Muscle layer of colon (tissue), 2 donors: ENCODE data around the gene WDR64.
"Not testable (repeated sequence)": the region's sequence is repeated elsewhere in the genome, so short reads cannot be mapped to it uniquely, and the experiment has no call there.

Experiments
- H3K27ac ChIP-seq: one replicate; pipeline ENCODE4 v1.7.0; 2013; ENCODE audit warnings: low read depth, mild to moderate bottlenecking, low read length, moderate library complexity
- H3K27me3 ChIP-seq, 2 donors: one replicate each; pipeline ENCODE4 v1.7.0; 2013; ENCODE audit warnings: low read length in 2 of 2, mild to moderate bottlenecking in 2 of 2; ENCODE audit not compliant: insufficient read depth in 2 of 2, control insufficient read depth in 1 of 2
- H3K36me3 ChIP-seq: one replicate; pipeline ENCODE4 v1.7.0; 2013; ENCODE audit warnings: mild to moderate bottlenecking, low read length; ENCODE audit not compliant: insufficient read depth
- H3K4me1 ChIP-seq: one replicate; pipeline ENCODE4 v1.7.0; 2013; ENCODE audit warnings: mild to moderate bottlenecking, low read length; ENCODE audit not compliant: insufficient read depth
- H3K4me3 ChIP-seq, 2 donors: one replicate each; pipeline ENCODE4 v1.7.0; 2013; ENCODE audit warnings: low read length in 2 of 2, low read depth in 1 of 2, mild to moderate bottlenecking in 1 of 2, moderate library complexity in 1 of 2
- H3K9ac ChIP-seq: one replicate; pipeline ENCODE4 v1.7.0; 2013; ENCODE audit warnings: low read length
- H3K9me3 ChIP-seq: one replicate; pipeline ENCODE4 v1.7.0; 2013; ENCODE audit warnings: mild to moderate bottlenecking, low read length
- donor health status: abdominal sarcoma.
- donor health status: Adenocarcinoma of cecum.

WDR64 gene

GRCh38 chr1:241672301-241672700 lies 20.2 kb downstream of the WDR64 start:
- H3K4me3 ChIP-seq: no peak overlapping the region
- H3K27me3 ChIP-seq: no peaks in the 10 kb centered on the region
- H3K36me3 ChIP-seq: no peaks in the 10 kb centered on the region
- no peaks in the 10 kb centered on the region for H3K9me3 ChIP-seq
- no peak overlapping the region for H3K9ac ChIP-seq
- no peak overlapping the region for H3K27ac ChIP-seq
- H3K4me1 ChIP-seq: no peaks in the 10 kb centered on the region

GRCh38 chr1:241674805-241675384 lies 22.8 kb downstream of the WDR64 start:
- no peak overlapping the region for H3K4me3 ChIP-seq

GRCh38 chr1:241675983-241676382 lies 23.9 kb downstream of the WDR64 start:
- H3K9me3 ChIP-seq: no peaks in the 10 kb centered on the region

More at GRCh38 chr1:241674805-241675384, 22.8 kb downstream of the WDR64 start:
- Histone ChIP-seq H3K36me3 (no peaks in the 10 kb centered on the region), H3K9ac (no peak overlapping the region), H3K27ac (no peak overlapping the region), H3K4me1 (peaks cover 3% of the 10 kb centered on the region), H3K27me3 (no peaks in the 10 kb centered on the region), H3K9me3 (no peaks in the 10 kb centered on the region)

GRCh38 chr1:241677201-241677600 lies 25.1 kb downstream of the WDR64 start:
- no peaks in the 10 kb centered on the region for H3K36me3 ChIP-seq
- no peak overlapping the region for H3K27ac ChIP-seq
- H3K4me3 ChIP-seq: no peak overlapping the region
- no peaks in the 10 kb centered on the region for H3K27me3 ChIP-seq
- H3K9me3 ChIP-seq: no peaks in the 10 kb centered on the region
- H3K4me1 ChIP-seq: peaks cover 3% of the 10 kb centered on the region
- H3K9ac ChIP-seq: no peak overlapping the region

More at GRCh38 chr1:241675983-241676382, 23.9 kb downstream of the WDR64 start:
- Histone ChIP-seq H3K27ac (no peak overlapping the region), H3K27me3 (no peaks in the 10 kb centered on the region), H3K36me3 (no peaks in the 10 kb centered on the region), H3K4me1 (peaks cover 3% of the 10 kb centered on the region), H3K9ac (no peak overlapping the region), H3K4me3 (no peak overlapping the region)

- H3K4me1 ChIP-seq: peaks cover 3% of the 10 kb centered on the region
- H3K4me3 ChIP-seq: no peak overlapping the region
- H3K9ac ChIP-seq: no peak overlapping the region
- no peaks in the 10 kb centered on the region for H3K36me3 ChIP-seq
- H3K27ac ChIP-seq: no peak overlapping the region
- no peaks in the 10 kb centered on the region for H3K27me3 ChIP-seq
- H3K9me3 ChIP-seq: no peaks in the 10 kb centered on the region
Measured at GRCh38 chr1:241678536-241678935, 26.5 kb downstream of the WDR64 start.

GRCh38 chr1:241679404-241679803 lies 27.3 kb downstream of the WDR64 start:
- Histone ChIP-seq H3K27me3 (no peaks in the 10 kb centered on the region), H3K4me1 (peaks cover 3% of the 10 kb centered on the region), H3K36me3 (no peaks in the 10 kb centered on the region), H3K27ac (no peak overlapping the region), H3K9ac (no peak overlapping the region), H3K4me3 (no peak overlapping the region), H3K9me3 (no peaks in the 10 kb centered on the region)

GRCh38 chr1:241679961-241680360 lies 27.9 kb downstream of the WDR64 start:
- Histone ChIP-seq H3K4me1 (peaks cover 3% of the 10 kb centered on the region), H3K27me3 (no peaks in the 10 kb centered on the region), H3K36me3 (no peaks in the 10 kb centered on the region), H3K27ac (no peak overlapping the region), H3K9me3 (no peaks in the 10 kb centered on the region), H3K9ac (no peak overlapping the region), H3K4me3 (no peak overlapping the region)

- H3K9me3 ChIP-seq, H3K4me1 ChIP-seq, H3K4me3 ChIP-seq, H3K36me3 ChIP-seq, H3K27me3 ChIP-seq, H3K9ac ChIP-seq, H3K27ac ChIP-seq: not testable (repeated sequence)
Measured at GRCh38 chr1:241681861-241682448, 29.9 kb downstream of the WDR64 start.

GRCh38 chr1:241682921-241683320 lies 30.8 kb downstream of the WDR64 start:
- Histone ChIP-seq H3K4me3 (no peak overlapping the region), H3K9ac (no peak overlapping the region), H3K36me3 (no peaks in the 10 kb centered on the region), H3K27ac (no peak overlapping the region), H3K4me1 (peaks cover 3% of the 10 kb centered on the region), H3K27me3 (no peaks in the 10 kb centered on the region), H3K9me3 (no peaks in the 10 kb centered on the region)

- Histone ChIP-seq H3K9me3 (no peaks in the 10 kb centered on the region), H3K4me3 (no peak overlapping the region), H3K36me3 (no peaks in the 10 kb centered on the region), H3K27me3 (no peaks in the 10 kb centered on the region), H3K27ac (no peak overlapping the region), H3K9ac (no peak overlapping the region), H3K4me1 (no peaks in the 10 kb centered on the region)
Measured at GRCh38 chr1:241684108-241684507, 32.0 kb downstream of the WDR64 start.

- H3K4me3 ChIP-seq: no peak overlapping the region
- peaks cover 0 to 4% of the 10 kb centered on the region in 2 donors for H3K27me3 ChIP-seq
- H3K4me1 ChIP-seq: no peaks in the 10 kb centered on the region
- no peak overlapping the region for H3K27ac ChIP-seq
- H3K36me3 ChIP-seq: no peaks in the 10 kb centered on the region
- H3K9me3 ChIP-seq: no peaks in the 10 kb centered on the region
- no peak overlapping the region for H3K9ac ChIP-seq
Measured at GRCh38 chr1:241688940-241689368, 36.9 kb downstream of the WDR64 start.
